NCI-H2227 (cell line): ENCODE measurements around the gene MED12.

ENCODE experiments used
- DNase-seq: peaks from one replicate; lab custom pipeline; 2025; ENCODE audit not compliant: unreplicated experiment; lab: John Stamatoyannopoulos, UW

The MED12 gene

DNA sequence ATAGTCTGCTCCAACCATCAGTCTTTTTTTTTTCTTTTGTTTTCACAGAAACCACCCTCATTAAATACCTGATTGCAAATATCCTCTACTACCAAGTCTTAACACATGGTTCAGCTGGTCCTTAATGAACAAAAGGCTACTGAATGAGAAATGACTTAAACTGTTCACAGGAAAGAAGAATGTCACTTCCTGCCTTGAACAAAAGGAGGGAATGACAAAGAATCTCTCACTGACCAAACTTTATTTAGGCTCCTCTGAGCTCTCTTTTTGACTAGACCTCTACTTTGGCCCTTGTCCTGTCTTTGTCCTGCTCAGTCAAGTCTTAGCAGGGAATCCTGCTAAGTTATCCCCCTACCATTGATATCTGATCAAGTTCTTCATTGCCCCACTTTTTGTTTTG is 72.9 kb downstream of the MED12 start:
- DNase-seq: no peak
